ENCODE data around the gene PROC. TPM values are rescaled to one million over a fixed set of nuclear protein-coding genes. Genes with fewer than 3 reads are reported as not detected.

The PROC gene
- total and polyA plus RNA-seq, 2 of the 4 experiments (the other 2 are of a cell fraction), result 0.07 TPM; not detected in 1

- TF ChIP-seq CEBPB (IDR thresholded peaks at IDR 0.05; ENCODE audit: low read depth, low read length), result no peak
Observed at GRCh38 chr2:127427376-127428056, 9.3 kb downstream of the PROC start (continued).

GRCh38 chr2:127428057-127428814 is 10.0 kb downstream of the PROC start:
- Histone ChIP-seq H3K18ac (ENCODE audit: low read depth, low read length) (no peak overlapping the region), H3K14ac (replicated peaks; ENCODE audit: low read depth, low read length) (no peak overlapping the region), H3K9ac (ENCODE audit: low read depth, low read length) (no peak overlapping the region), H3K36me3 (ENCODE audit: control insufficient read depth, insufficient read depth, low read length) (no peaks in the 10 kb centered on the region), H3K9me3 (ENCODE audit: control insufficient read depth, insufficient read depth, low read length) (no peaks in the 10 kb centered on the region), H3K4me2 (ENCODE audit: low read depth, low read length) (no peak overlapping the region), H3K23ac (ENCODE audit: low read depth, low read length) (no peak overlapping the region), H2BK120ac (ENCODE audit: low read depth, low read length) (no peak overlapping the region), H2AFZ (replicated peaks; ENCODE audit: low read length, poor library complexity) (no peak overlapping the region), H2BK5ac (ENCODE audit: low read depth, low read length, poor library complexity, severe bottlenecking) (no peak overlapping the region), H4K20me1 (ENCODE audit: insufficient read depth, low read length) (no peaks in the 10 kb centered on the region), H3K79me1 (ENCODE audit: low read depth in 1 of 2, low read length in 2 of 2) (no peaks in the 10 kb centered on the region), H3K4me3 (ENCODE audit: insufficient read depth, low read depth, low read length) (no peak overlapping the region), H3K4ac (ENCODE audit: low read depth, low read length) (no peak overlapping the region), H3K56ac (ENCODE audit: extremely low read depth, insufficient read depth, low read length) (no peak overlapping the region), H2BK20ac (ENCODE audit: low read depth, low read length) (no peak overlapping the region), H2AK5ac (ENCODE audit: low read depth, low read length) (no peak overlapping the region), H4K91ac (ENCODE audit: insufficient read depth, low read depth, low read length) (no peak overlapping the region), H4K8ac (ENCODE audit: low read depth in 2 of 2, low read length in 2 of 2) (no peak overlapping the region), H2AK9ac (replicated peaks; ENCODE audit: low read depth, low read length, poor library complexity) (no peak overlapping the region), H2BK15ac (ENCODE audit: low read depth, low read length) (no peak overlapping the region), H3K27me3 (ENCODE audit: control insufficient read depth, insufficient read depth, low read length) (peaks cover 4% of the 10 kb centered on the region), H3K27ac (ENCODE audit: insufficient read depth, low read length) (no peak overlapping the region), H3K4me1 (ENCODE audit: control insufficient read depth, insufficient read depth, low read length) (no peaks in the 10 kb centered on the region; the same call in 1 of the 2 replicates), H4K5ac (ENCODE audit: low read depth, low read length) (no peak overlapping the region), H3K9me1 (ENCODE audit: insufficient read depth, low read length) (no peaks in the 10 kb centered on the region)
- DNase-seq, result no peak
- no peak for ATAC-seq (ENCODE audit: low read depth)
- dilution Hi-C loops (cut with HindIII; ENCODE audit: low sequenced_read_pairs, unreplicated experiment), result no loop called here
- in situ Hi-C loops (cut with MboI; ENCODE audit: low sequenced_read_pairs), result no loop called here
- POLR2A ChIA-PET (ENCODE audit: unreplicated experiment), result no interaction called here
- no TSS peak for BruUV-seq (replicated peaks)
- intact Hi-C loops (cut with micrococcal nuclease), result no loop called here
- 97% methylated on average over 17 of the region's 36 CpGs; no CpG with 5 or more reads in 1 of the 2 experiments for WGBS, 2 experiments (ENCODE audit: extremely low coverage in 2 of 2, insufficient read length in 1 of 2)
- CTCF ChIA-PET, result no interaction called here
- TF ChIP-seq CTCF (conservative IDR thresholded peaks at IDR 0.05; ENCODE audit: low read depth, low read length), result no peak
- no peak for TF ChIP-seq USF2 (IDR thresholded peaks at IDR 0.05; ENCODE audit: low read depth, low read length)
- no peak for TF ChIP-seq MAZ (IDR thresholded peaks at IDR 0.05; ENCODE audit: borderline replicate concordance, low read depth, low read length)
- no peak for TF ChIP-seq RCOR1 (IDR thresholded peaks at IDR 0.05; ENCODE audit: insufficient replicate concordance, low read length)
- TF ChIP-seq SMC3 (IDR thresholded peaks at IDR 0.05; ENCODE audit: low read depth, low read length), result no peak
- no peak for TF ChIP-seq FOS (IDR thresholded peaks at IDR 0.05; ENCODE audit: low read depth, low read length)
- no peak for TF ChIP-seq CEBPB (IDR thresholded peaks at IDR 0.05; ENCODE audit: low read depth, low read length)
- TF ChIP-seq NFE2L2 (IDR thresholded peaks at IDR 0.05; ENCODE audit: low read depth, low read length), result no peak
- no peak for TF ChIP-seq ELK1 (IDR thresholded peaks at IDR 0.05; ENCODE audit: borderline replicate concordance, low read depth, low read length)
- TF ChIP-seq POLR2A (IDR thresholded peaks at IDR 0.05; ENCODE audit: low read depth, low read length), result no peak
- TF ChIP-seq MXI1 (IDR thresholded peaks at IDR 0.05; ENCODE audit: borderline replicate concordance, low read depth, low read length), result no peak

All from IMR-90 (cell line).